Erythroblast (primary cell): Measurements from ENCODE around the gene FSD1.

ENCODE experiments used
- GATA1 ChIP-seq: IDR thresholded peaks from 2 replicates; pipeline ENCODE4 v1.6.1; 2011; ENCODE audit warnings: low read depth, mild to moderate bottlenecking, control low read depth, low read length, moderate library complexity
- POLR2A ChIP-seq: IDR thresholded peaks from 2 replicates; pipeline ENCODE4 v1.6.1; 2011; ENCODE audit warnings: mild to moderate bottlenecking, low read length

- TF ChIP-seq POLR2A: no peak
- no peak for TF ChIP-seq GATA1
Measured at GRCh38 chr19:4260613-4261191, 43.7 kb upstream of the FSD1 start.
